Jurkat, Clone E6-1 (cell line): ENCODE data around the gene CD44.

Source experiments
- DNase-seq: peaks from one replicate; pipeline ENCODE4 v3.0.0-alpha.2; 2011; ENCODE audit warnings: low read depth, low spot score
- H3K4me3 ChIP-seq: 2 replicates; pipeline ENCODE4 v1.5.1; 2011; ENCODE audit warnings: mild to moderate bottlenecking, low read length, control low read depth, moderate library complexity

Gene CD44

DNA sequence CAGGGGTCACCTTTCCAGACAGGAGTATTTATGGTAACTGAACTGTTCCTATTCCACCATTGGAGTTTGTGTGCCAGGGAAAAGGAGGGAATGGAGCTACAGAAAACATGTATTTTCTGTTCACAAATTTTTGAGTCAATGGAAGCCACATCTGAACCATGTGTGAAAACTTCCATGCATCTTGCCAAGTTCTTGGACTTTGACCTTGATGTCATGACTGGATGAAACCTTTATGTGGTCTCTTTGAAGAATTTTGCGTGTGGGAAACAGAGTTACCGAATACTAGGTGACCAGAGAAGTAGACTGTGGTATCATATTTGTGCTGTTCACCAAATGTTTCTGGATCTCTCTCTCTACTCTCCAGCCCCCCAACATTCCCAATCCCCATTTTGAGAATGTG lies 104.8 kb downstream of the CD44 start:
- H3K4me3 ChIP-seq, result no peak overlapping the region
- DNase-seq, result no peak

DNA sequence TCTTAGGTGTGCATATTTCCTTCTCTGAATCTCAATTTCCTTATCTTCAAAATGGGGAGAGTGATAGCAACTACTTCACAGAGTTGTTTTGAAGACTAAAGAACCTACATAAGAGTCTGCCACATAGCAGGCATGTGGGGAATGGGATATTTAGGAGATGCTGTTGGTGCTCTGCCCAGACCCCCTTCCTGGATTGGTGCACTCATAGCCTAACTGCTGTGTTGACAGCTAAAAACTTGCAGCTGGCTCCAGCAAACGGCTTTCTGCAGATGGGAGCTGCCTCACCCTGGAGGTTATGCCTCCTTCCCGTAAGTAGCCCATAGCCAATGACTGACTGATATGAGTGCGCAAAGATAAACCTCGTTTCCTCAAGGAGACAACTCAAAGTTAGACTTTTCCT lies 106.1 kb downstream of the CD44 start:
- no peak for DNase-seq
- H3K4me3 ChIP-seq, result no peak overlapping the region

GRCh38 chr11:35245786-35246185 lies 106.8 kb downstream of the CD44 start:
- DNase-seq, result no peak
- no peak overlapping the region for H3K4me3 ChIP-seq

- DNase-seq, result no peak
Observed at GRCh38 chr11:35246745-35247144, 107.8 kb downstream of the CD44 start.

DNA sequence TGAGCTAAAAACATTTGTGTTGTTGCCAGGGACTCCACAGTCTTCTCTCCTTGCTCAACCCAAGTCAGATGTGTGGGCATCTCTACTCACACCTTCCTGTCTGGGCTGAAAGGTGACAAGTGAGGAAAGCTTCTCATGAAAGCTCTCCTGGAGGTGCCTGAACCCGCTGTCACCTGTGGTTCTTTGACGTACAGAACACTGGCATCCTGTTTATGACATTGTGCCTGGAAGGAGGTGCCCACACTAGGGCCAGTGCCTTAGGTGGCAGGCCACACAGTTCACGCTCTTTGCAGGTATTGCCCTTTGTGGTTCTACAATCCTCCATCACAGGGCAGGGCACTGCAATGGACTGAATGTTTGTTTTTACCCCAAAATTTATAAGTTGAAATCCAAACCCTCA lies 108.5 kb downstream of the CD44 start:
- H3K4me3 ChIP-seq, result no peak overlapping the region
- DNase-seq, result no peak

More at GRCh38 chr11:35246745-35247144, 107.8 kb downstream of the CD44 start:
- H3K4me3 ChIP-seq, result no peak overlapping the region

- no peak overlapping the region for H3K4me3 ChIP-seq
- peak; percentile 70 for DNase-seq
Observed at GRCh38 chr11:35247863-35248262, 108.9 kb downstream of the CD44 start.

GRCh38 chr11:35248558-35249323 lies 109.8 kb downstream of the CD44 start:
- no peak overlapping the region for H3K4me3 ChIP-seq
- DNase-seq, result no peak

- H3K4me3 ChIP-seq, result no peak overlapping the region
- no peak for DNase-seq
Observed at GRCh38 chr11:35250192-35250591, 111.2 kb downstream of the CD44 start.

DNA sequence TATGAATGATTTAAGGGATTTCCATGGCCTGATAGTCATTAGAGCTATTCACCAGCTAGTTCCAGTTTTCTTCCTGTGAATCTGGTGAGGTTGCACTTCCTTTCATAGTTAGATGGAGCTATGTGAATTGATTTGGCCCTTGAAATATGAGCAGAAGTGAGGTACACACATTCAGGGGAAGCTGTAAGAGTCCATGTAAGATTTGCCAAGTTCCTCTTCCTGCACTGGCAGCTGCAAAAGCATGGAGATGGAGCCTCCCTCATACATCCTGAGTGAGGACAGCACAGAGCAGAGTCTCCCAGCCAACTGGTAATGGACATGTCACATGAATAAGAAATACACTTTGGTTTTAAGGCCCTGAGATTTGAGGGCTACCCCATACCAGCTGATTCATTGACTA lies 111.7 kb downstream of the CD44 start:
- no peak for DNase-seq
- no peak overlapping the region for H3K4me3 ChIP-seq

DNA sequence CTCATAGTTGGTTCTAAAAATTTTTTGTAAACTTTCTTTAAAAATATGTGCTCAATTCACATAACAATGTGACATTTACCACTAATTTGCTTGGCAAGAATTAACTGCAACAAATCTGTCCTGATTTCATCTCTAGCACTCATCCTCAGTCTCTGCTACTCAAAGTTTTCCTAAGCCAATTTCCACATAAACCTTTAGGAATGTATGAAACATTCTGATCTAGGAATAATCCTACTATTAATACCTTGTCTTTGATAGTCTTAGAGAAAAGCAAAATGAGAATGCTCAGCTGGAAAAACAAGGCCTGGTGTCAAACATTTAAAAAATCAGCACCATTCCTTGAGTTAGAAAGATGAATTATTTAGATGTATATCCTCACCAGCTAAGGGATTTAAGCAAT lies 114.3 kb downstream of the CD44 start:
- no peak overlapping the region for H3K4me3 ChIP-seq
- DNase-seq, result no peak

- no peak overlapping the region for H3K4me3 ChIP-seq
- DNase-seq, result no peak
Observed at GRCh38 chr11:35255514-35255913, 116.5 kb downstream of the CD44 start.

DNA sequence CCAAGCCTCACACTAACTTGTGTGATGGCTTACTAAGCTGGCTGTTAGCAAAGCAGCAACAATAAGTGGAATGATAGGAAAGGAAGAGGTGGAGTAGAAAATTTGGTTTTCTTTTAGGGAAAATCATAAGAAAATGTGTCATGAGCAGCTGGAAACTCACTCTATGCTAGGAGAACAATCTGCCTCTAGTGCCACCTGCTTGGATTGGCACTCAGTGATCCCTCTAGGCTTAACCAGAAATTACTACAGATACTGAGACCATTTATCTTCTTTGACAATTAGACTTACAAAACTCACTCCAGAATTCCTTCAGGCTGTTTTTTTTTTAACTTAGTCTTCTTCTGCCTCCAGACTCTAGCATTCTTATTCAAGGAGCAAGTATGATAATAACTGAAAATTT lies 117.3 kb downstream of the CD44 start:
- H3K4me3 ChIP-seq, result no peak overlapping the region
- no peak for DNase-seq

- DNase-seq, result no peak
Observed at GRCh38 chr11:35257281-35257680, 118.3 kb downstream of the CD44 start.

DNA sequence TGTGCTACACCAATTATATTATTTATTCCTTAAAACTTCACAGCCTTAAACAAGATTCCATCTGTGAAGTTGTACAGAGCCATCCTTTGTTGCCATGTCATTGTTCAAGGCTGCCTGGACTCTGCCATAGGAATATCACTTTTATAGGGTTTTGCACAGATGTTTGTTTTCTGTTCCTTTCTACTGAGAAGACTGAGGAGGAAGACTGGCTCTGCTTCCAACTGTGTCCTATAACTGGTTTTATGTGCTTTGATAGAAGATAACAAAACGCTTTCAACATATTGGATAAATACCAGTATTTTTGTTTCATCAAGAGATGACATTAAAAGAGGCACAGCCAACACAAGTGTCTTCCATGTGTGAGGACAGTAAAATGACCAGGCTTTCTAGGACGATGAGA lies 120.6 kb downstream of the CD44 start:
- no peak for DNase-seq
- no peak overlapping the region for H3K4me3 ChIP-seq

More at GRCh38 chr11:35257281-35257680, 118.3 kb downstream of the CD44 start:
- H3K4me3 ChIP-seq, result no peak overlapping the region

DNA sequence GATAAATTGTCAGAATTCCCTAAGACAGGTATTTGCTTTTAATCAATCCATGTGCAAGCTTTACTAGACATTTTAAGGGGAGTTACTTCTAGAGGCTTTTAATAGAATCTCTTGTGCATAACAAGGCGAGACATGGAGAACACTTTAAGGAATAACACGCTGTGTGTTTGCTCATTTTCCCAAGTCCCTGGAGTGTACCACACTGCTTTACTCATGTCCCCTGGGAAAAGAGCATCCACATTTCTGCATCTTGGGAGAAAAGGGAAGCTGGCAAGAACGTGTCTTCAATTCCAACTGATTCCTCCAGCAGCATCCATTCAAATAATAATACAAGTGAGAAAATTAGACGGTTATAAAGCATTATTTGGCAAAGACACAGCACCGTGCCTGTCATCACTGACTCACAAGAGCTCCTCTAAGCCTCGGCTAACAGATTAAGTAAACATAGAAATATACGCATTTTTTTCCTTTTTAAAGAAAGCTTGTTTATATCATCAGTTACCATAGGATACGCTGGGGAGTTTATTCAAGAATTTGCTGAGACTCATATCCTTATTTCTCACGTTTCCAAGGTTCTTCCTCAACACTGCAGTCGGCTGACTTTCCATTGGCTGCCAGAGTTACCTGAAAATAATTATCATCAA lies 121.5 kb downstream of the CD44 start:
- no peak overlapping the region for H3K4me3 ChIP-seq
- DNase-seq, result no peak

- no peak for DNase-seq
- H3K4me3 ChIP-seq, result no peak overlapping the region
Observed at GRCh38 chr11:35261197-35261596, 122.2 kb downstream of the CD44 start.

DNA sequence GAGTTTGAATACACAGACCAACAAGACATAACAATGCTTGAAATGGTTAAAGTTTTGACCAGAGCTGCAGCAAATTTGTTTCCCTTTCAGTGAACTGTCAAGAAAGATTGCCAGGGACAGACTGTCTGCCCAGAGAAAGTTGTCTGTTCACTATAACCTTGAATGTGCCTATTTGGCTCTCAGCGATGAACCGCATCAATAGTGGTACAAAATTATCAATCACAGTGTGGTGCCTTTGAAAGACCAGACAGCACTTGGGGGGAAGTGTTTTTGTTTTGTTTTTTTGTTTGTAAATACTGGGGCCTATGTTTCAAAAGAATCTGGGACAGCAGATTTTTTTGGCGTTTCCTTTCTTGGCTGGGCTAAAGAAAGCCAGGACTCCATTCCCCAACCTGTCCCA lies 123.1 kb downstream of the CD44 start:
- DNase-seq, result no peak

DNA sequence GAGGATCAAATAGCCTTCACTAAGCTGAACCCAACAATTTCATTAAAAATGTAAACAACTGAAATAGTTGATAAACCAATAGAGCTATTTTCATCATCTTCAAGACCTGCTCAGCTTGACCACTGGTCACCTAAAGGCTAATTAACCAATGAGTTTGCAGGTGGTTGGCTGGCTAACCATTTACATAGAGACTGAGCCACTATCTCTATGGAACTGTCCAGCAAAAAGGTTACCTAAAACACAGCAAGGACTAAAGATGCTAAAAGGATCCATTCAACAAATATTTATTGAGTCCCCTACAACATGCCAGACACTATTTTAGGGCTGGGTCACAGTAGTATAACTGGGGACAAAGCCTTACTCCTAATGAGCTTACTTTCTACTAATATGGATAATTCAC lies 123.8 kb downstream of the CD44 start:
- no peak overlapping the region for H3K4me3 ChIP-seq
- no peak for DNase-seq

More for the DNA sequence above, 123.1 kb downstream of the CD44 start:
- H3K4me3 ChIP-seq, result no peak overlapping the region

DNA sequence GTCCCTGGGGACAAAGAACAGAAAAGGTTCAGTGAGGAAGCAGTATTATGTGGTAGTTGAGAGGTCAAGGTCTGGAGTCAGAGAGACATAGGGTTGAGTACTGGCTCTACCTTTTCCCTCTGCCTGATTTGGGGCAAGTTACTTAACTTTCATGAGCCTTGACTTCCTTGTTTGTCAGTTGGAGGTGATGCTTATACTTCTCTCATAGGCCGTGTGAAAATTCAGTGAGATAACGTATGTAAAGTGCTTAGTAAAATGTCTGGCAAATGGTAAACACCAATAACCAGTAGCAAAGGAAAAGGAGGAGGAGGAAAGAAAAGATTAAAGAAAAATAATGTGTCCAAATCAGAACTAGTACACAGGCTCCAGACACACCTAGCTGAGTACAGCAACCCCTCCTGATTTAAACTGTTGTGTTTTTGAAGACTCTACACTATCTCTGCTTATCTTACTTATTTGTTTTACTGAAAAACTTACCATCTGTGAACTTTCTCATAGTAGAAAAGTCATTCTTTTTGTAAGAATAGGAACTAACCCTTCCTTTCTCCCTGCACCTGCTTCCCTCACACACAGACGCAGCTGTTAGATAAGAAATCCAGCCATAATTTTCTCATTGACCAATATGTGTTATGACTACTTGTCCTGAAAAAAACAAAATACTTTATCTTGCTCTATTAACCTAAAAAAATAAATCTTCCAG lies 126.9 kb downstream of the CD44 start:
- DNase-seq, result no peak
- no peak overlapping the region for H3K4me3 ChIP-seq

DNA sequence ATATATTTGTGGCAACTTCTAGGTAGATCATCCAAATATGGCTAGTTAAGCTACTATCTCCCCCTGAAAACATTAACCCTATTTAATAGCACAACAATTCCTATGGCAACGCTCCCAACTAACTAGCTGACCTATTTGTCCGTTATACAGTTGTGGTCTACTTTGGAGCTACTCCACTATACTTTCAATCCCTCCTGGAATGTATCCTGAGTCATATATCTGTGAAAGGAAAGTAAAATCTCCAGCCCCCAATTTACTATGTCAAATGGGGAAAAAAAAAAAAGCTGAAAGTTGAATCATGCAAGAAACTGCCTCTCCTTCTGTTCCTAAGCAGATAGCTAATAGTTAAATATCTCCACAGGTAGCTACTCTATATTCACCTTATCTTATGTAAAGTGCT lies 128.5 kb downstream of the CD44 start:
- H3K4me3 ChIP-seq, result no peak overlapping the region
- no peak for DNase-seq
